HG03045 (cell line): ENCODE results near the gene HHEX.
"Not testable (repeated sequence)": the region's sequence is repeated elsewhere in the genome, so short reads cannot be mapped to it uniquely, and the experiment has no call there.

Experiments used
- ATAC-seq: cut with Tn5 transposase; IDR thresholded peaks from one replicate; pipeline ENCODE4 v1.9.1; 2021; ENCODE audit warnings: mild to moderate bottlenecking, moderate library complexity; ENCODE audit not compliant: unreplicated experiment

The HHEX gene

DNA sequence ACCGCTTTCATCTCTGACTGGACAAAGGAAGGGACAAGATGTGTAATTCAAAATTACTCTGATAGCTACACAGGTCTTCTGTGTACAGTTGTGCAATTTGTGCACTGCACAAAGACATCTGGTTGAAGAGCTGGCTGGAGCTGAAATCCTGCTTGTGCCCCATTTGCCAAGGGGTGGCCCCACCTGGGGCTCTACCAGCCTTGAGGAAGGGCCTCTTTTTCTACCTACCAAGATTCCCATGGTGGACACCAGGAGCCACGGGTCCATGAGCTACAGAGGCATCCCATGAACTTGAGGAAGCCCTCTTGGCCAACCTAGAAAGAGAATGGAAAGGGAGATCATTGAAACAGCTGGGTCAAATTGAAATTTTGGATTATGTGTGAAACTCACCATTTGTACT lies 43.2 kb downstream of the HHEX start:
- ATAC-seq, result no peak

DNA sequence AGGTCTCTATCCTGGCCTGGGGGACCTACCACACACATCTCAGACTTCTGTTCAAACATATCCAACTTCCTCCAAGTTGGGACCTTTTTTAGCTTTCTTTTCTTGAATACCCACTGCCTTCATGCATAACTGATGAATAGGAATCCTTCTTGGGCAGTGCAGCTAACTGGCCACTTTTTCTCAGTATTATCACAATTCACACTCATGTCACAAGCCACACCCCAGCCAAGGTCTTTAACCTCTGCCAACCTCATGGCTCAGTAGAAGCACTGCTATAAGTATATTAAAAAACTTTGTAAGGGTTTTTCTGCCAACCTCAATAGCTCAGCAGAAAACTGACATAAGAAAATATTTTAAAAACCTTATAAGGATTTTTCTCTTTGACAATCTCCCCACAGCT lies 44.5 kb downstream of the HHEX start:
- ATAC-seq, result no peak

DNA sequence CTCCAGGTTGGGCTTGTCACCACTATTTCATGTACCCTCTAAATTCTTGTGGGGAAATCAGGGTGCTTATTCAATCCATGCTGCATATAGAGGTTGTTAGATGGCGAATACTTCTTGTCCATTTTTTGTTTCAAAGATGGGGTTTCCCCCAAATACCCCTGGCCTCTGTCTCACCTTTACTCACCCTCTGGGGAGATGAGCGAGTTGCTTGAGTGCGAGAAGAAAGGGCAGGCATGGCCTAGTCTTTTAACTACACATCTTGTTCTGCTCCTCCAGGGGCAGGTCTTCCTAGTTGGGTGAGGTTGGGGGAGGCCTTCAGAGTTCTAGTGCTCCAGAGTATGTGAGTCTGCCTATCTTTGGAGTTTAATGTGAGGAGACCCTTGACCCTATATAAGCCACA lies 46.2 kb downstream of the HHEX start:
- no peak for ATAC-seq

DNA sequence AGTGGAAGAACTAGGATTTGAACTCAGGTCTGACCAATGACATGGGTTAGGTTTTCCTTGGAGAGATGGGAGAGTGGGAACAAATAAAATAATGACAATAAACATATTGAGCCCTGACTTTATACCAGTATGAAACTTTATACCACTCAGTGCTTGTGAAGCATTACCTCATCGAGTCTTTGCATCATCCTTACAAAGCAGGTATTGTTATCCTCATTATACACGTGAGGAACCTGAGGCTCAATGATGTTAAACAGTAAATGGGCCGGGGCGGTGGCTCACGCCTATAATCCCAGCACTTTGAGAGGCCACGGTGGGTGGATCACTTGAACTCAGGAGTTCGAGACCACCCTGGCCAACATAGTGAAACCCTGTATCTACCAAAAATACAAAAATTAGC lies 47.7 kb downstream of the HHEX start:
- ATAC-seq, result no peak

DNA sequence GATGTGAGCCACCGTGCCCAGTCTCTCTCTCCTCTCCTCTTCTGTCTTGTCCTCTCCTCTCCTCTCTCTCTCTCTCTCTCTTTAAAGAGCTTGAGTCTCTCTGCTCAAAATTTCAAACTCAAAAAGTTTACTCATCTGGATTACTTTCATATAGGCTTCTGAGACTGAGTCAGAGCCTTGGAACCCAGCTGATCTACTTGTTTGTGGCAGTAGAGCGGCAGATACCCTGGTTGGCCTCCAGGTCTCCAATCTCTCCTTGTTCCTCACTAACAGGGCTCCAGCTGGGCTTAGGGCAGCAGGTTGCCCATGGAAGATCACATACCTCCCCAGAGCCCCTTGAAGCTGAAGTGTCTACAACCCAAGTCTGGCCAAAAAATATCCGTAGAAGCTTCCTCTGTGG lies 51.0 kb downstream of the HHEX start:
- ATAC-seq, result no peak

DNA sequence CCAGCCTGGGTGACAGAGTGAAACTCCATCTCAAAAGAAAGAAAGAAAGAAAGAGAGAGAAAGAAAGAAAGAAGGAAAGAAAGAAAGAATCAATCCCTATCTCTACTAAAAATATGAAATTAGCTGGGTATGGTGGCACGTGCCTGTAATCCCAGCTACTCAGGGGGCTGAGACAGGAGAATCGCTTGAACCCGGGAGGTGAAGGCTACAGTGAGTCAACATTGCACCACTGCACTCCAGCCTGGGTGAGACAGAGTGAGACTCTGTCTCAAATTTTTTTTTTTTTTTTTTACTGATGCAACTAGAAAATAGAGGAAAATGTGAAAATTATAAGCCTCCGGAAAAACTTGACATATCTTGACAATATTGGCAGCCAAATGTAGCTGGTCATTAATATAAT lies 52.0 kb downstream of the HHEX start:
- ATAC-seq, result not testable (repeated sequence)

DNA sequence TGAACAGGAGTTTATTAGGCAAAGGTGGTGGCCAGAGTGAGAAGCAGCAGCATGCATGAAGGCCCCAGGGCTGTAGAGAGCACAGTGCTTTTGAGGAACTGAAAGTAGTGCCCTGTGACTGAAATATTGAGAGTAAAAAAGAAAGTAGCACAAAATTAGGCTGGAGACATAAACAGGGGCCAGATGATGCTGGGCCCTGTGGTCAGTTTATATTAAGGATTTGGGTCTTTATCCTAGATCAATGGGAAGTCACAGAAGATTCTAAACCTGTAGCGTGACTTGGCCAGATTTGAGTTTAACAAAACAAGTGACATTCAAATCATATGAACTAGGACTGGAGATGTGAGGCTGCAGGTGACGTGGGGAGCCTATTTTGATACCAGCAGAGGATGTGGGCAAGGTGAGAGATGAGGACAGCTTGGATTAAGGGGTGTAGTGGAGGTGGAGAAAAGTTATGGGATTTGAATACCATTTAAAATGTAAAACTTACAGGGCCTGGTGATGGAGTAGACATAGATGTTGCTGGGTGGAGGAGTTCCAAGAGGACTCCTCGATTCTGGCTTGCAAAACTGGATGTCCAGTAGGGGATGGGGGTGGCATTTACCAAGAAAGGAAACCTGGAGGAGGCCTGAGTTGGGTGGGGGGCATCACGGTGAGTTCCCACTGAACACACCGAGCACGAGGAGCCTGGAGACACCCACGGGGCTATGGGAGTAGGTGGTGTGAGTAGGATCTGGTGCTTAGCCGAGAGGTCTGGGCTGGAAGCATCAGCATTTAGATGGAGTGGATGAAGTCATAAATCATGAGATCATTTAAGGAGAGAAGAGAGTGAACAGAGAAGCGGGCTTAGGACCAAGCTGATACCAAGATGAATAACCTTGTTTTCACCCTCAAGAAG lies 52.8 kb downstream of the HHEX start:
- peak; percentile 99 for ATAC-seq
